Mesodermal cell (in vitro differentiated cells): ENCODE measurements around the gene FILIP1.

Source experiments
- H3K27ac ChIP-seq: 2 replicates; pipeline ENCODE4 v1.7.0; 2013; ENCODE audit warnings: mild to moderate bottlenecking, low read depth, low read length, moderate library complexity; ENCODE audit not compliant: severe bottlenecking
- H3K36me3 ChIP-seq: 2 replicates; pipeline ENCODE4 v1.7.1; 2013; ENCODE audit warnings: mild to moderate bottlenecking, low read length, moderate library complexity; ENCODE audit not compliant: control insufficient read depth, insufficient read depth
- H3K4me1 ChIP-seq: one replicate; pipeline ENCODE4 v1.7.1; 2013; ENCODE audit warnings: mild to moderate bottlenecking, low read length; ENCODE audit not compliant: insufficient read depth, control insufficient read depth, poor library complexity, severe bottlenecking
- H3K4me3 ChIP-seq: 2 replicates; pipeline ENCODE4 v1.7.0; 2013; ENCODE audit warnings: low read length, control low read depth, mild to moderate bottlenecking; ENCODE audit not compliant: insufficient read depth, poor library complexity, severe bottlenecking; ENCODE audit errors: extremely low read depth
- H3K9me3 ChIP-seq: 2 replicates; pipeline ENCODE4 v1.7.1; 2013; ENCODE audit warnings: mild to moderate bottlenecking, low read length, moderate library complexity; ENCODE audit not compliant: control insufficient read depth
- WGBS, 2 experiments: methylation state at CpG; one replicate each; pipeline ENCODE4 v1.1.5; 2013; ENCODE audit warnings: missing lambda C conversion rate in 2 of 2; ENCODE audit not compliant: insufficient coverage in 2 of 2; 5-methylcytosine and 5-hydroxymethylcytosine counted together

Gene FILIP1

GRCh38 chr6:75307364-75308004 is 186.1 kb downstream of the FILIP1 start:
- no peaks in the 10 kb centered on the region for H3K36me3 ChIP-seq
- no peak overlapping the region for H3K27ac ChIP-seq
- no peaks in the 10 kb centered on the region for H3K9me3 ChIP-seq
- no CpG with 5 or more reads among the region's 2 CpGs for WGBS, 2 experiments
- peaks cover 12% of the 10 kb centered on the region for H3K4me1 ChIP-seq
- H3K4me3 ChIP-seq = no peak overlapping the region

GRCh38 chr6:75306064-75306463 is 187.5 kb downstream of the FILIP1 start:
- H3K36me3 ChIP-seq = no peaks in the 10 kb centered on the region
- no peaks in the 10 kb centered on the region for H3K9me3 ChIP-seq
- 100% methylated on average over 1 to 2 of the region's 3 CpGs for WGBS, 2 experiments
- no peak overlapping the region for H3K27ac ChIP-seq
- peaks cover 12% of the 10 kb centered on the region for H3K4me1 ChIP-seq
- no peak overlapping the region for H3K4me3 ChIP-seq

DNA sequence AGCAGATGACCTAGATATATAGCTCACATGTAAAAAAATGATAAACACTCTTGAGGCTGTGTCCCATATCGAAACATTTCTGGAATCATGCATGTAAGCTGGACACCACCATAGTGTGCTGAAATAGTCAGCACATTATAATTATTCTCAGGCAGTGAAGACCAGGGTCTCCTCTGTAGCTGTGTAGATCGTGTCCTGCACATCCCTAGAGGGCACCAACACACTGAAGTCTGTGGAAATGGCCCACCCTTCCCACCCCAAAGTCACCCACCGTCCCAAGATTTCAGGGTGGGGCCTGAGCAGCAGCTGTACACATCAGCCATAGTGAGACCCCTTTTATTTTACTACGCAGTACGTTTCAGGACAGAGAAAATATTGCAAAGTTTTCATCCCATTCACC is 188.0 kb downstream of the FILIP1 start:
- Histone ChIP-seq H3K9me3 (no peaks in the 10 kb centered on the region), H3K4me1 (peaks cover 12% of the 10 kb centered on the region), H3K4me3 (no peak overlapping the region), H3K36me3 (no peaks in the 10 kb centered on the region), H3K27ac (no peak overlapping the region)
- 86% methylated on average over 1 of the region's 5 CpGs; no CpG with 5 or more reads in 1 of the 2 experiments for WGBS, 2 experiments

DNA sequence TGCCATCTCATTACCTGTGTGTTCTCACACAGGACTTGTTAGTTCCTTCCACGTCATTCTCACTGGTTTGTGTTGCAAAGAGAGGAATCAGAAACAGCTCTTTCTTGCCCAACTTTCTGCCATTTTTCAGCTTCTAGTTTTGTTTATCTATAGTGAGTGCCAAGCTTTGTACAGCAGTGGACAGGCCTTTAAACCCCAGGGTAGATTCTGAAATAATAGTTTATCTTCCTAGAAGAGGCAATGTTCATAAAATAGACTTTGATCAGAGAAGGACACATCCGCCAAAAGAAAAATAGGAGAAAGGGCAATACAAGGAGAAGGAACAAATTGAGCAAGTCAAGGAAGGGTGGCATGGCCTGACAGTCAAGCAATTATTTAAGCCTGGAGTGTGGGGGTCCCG is 191.3 kb downstream of the FILIP1 start:
- no peak overlapping the region for H3K4me3 ChIP-seq
- 87 to 95% methylated on average over 2 to 3 of the region's 3 CpGs for WGBS, 2 experiments
- H3K36me3 ChIP-seq = no peaks in the 10 kb centered on the region
- H3K4me1 ChIP-seq = no peaks in the 10 kb centered on the region
- no peak overlapping the region for H3K27ac ChIP-seq
- H3K9me3 ChIP-seq = no peaks in the 10 kb centered on the region

DNA sequence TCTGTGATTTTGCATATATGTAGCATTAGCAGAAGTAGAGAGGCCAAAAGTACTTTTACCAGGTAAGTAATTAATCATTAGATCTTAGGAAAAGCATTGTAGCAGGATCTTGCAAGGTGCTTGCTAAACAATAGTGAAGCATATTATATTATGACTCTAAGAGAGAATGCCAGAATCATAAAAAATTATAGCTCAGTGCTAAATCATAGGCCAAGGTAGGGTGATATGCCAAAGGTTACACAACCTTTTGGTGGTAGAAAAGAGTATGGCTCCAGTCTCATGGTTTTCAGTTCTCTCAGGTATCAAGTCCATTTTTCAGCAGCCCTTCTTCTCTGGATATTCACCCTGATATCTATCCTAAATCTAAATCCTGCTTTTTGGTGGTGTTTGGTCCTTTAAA is 192.1 kb downstream of the FILIP1 start:
- no peak overlapping the region for H3K27ac ChIP-seq
- H3K4me1 ChIP-seq = no peaks in the 10 kb centered on the region
- H3K36me3 ChIP-seq = no peaks in the 10 kb centered on the region
- H3K9me3 ChIP-seq = no peaks in the 10 kb centered on the region
- H3K4me3 ChIP-seq = no peak overlapping the region

DNA sequence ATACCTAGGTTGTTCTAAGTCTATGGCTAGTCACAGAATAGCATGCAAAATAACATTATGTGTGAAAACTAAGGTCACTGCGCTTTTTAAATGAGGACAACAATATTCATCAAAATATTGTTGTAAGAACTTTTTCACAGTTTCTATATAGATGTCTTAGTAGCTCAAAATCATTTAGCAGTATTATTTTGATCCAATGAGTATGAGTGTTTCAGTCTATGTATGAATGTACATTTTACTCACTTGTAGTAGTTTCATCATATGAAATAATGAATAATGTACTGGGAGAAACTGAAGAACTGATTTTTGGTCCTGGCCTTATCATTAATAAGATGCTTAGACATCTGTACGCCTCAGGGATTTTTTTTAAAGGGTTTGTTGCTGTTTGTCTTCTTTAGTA is 192.5 kb downstream of the FILIP1 start:
- Histone ChIP-seq H3K36me3 (no peaks in the 10 kb centered on the region), H3K4me3 (no peak overlapping the region), H3K4me1 (no peaks in the 10 kb centered on the region), H3K27ac (no peak overlapping the region), H3K9me3 (no peaks in the 10 kb centered on the region)
- WGBS, 2 experiments = 80% methylated on average over 1 of the region's 2 CpGs; no CpG with 5 or more reads in 1 of the 2 experiments

DNA sequence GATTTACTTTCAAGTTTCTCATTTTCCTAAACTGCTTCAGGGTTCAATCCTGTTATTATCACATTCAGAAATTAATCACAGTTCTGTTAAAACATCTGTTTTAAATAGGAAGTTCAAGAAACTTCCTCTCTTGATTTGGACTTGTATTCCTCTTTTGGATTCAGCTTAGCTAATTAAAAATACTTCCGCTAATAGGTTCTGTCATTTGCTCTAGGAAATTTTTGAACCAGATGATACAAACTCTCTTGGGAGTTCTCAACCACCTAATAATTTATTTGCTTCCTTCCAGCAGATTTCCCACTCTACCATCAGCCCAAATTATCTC is 193.1 kb downstream of the FILIP1 start:
- no peaks in the 10 kb centered on the region for H3K4me1 ChIP-seq
- H3K36me3 ChIP-seq = no peaks in the 10 kb centered on the region
- WGBS, 2 experiments = 83% methylated on average over 1 of the region's 1 CpG; no CpG with 5 or more reads in 1 of the 2 experiments
- no peaks in the 10 kb centered on the region for H3K9me3 ChIP-seq
- H3K4me3 ChIP-seq = no peak overlapping the region
- H3K27ac ChIP-seq = no peak overlapping the region

GRCh38 chr6:75299801-75300530 is 193.6 kb downstream of the FILIP1 start:
- H3K4me1 ChIP-seq = no peaks in the 10 kb centered on the region
- no peaks in the 10 kb centered on the region for H3K36me3 ChIP-seq
- H3K27ac ChIP-seq = no peak overlapping the region
- 89 to 90% methylated on average over 1 to 2 of the region's 2 CpGs for WGBS, 2 experiments
- H3K4me3 ChIP-seq = no peak overlapping the region
- no peaks in the 10 kb centered on the region for H3K9me3 ChIP-seq

GRCh38 chr6:75296811-75297779 is 196.5 kb downstream of the FILIP1 start:
- no peak overlapping the region for H3K4me3 ChIP-seq
- H3K27ac ChIP-seq = no peak overlapping the region
- no peaks in the 10 kb centered on the region for H3K36me3 ChIP-seq
- H3K9me3 ChIP-seq = no peaks in the 10 kb centered on the region
- no CpG with 5 or more reads among the region's 3 CpGs for WGBS, 2 experiments
- no peaks in the 10 kb centered on the region for H3K4me1 ChIP-seq

DNA sequence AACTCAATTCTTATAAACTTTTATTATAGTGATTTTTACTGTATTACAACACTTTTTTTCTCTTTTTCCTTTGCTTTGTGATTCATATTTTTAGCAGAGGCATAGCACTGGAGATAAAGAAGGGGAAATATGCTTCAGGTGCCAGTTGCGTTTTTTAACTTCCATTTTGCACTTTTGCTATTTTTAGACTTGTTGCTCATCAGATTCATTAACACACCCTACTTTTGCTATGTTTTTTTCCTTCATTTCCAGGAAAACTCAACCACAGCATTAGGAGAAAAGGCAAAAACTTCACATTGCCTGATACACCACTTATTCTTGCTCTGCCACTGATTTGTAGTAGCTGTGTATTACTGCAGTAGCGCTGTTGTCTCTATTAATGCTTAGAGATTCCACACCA is 201.0 kb downstream of the FILIP1 start:
- H3K4me1 ChIP-seq = no peaks in the 10 kb centered on the region
- no peaks in the 10 kb centered on the region for H3K36me3 ChIP-seq
- WGBS, 2 experiments = 100% methylated on average over 1 of the region's 2 CpGs
- H3K9me3 ChIP-seq = no peaks in the 10 kb centered on the region
- H3K4me3 ChIP-seq = no peak overlapping the region
- H3K27ac ChIP-seq = no peak overlapping the region
